CD4-positive, alpha-beta T cell treated with Interleukin-21 for 1 hour (primary cell): ENCODE measurements around the gene METTL17.
"Not testable (repeated sequence)": the region's sequence is repeated elsewhere in the genome, so short reads cannot be mapped to it uniquely, and the experiment has no call there.

Experiments used
- DNase-seq: peaks from one replicate; pipeline ENCODE4 v3.0.0-alpha.2; 2020

The METTL17 gene

DNA sequence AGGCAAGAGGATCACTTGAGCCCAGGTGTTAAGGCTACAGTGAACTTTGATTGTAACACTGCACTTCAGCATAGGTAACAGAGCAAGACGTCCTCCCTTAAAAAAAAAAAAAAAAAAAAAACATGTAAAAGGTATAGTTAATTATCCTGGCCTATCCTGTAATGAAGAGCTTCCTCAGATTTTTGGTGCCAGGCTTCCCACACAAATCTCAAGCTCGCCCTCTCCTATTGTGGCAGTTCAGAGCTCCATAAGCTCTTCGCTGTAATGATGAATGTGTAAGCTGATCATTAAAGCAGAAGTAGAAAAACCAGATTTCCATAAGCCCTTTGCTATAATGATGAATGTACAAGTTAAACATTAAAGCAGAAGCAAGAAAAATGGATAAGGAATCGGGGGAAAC is 7.3 kb downstream of the METTL17 start:
- DNase-seq = no peak

DNA sequence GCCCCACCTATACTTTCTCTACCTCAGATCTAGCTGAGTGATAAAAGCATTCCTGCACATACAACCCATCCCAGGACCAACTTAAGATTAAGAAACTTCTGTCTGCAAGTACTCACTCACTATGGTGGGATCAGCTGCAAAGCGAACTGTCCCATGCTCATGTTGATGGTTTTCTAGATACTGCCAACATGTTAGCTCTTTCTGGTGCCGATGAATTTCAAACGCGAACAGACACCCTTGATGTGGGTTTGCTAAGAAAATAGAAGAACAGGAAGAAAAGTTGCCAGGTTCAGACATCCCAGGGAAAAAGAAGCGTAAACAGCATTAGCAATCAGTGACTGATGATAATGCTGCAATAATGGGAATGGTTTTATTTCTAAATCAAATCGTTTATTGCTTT is 7.8 kb downstream of the METTL17 start:
- DNase-seq = no peak

DNA sequence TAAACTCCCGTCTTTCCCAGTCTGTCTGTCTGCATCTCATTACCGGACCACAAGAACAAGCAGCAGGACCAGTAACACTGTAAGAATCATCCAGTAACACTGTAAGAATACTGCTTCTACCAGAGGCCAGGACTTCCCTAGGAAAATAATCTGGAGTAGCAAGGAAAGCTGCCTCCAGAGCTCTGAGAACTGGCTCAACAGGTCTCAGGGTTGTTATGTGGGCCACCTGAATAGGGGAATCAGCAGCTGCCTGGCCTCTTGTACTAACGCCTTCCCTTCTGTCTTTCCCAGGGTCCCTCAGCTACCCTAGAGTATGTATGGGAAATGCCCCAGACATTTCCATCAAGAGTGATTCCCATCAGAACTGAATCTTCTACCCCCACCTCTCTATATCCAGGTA is 8.4 kb downstream of the METTL17 start:
- DNase-seq = no peak

DNA sequence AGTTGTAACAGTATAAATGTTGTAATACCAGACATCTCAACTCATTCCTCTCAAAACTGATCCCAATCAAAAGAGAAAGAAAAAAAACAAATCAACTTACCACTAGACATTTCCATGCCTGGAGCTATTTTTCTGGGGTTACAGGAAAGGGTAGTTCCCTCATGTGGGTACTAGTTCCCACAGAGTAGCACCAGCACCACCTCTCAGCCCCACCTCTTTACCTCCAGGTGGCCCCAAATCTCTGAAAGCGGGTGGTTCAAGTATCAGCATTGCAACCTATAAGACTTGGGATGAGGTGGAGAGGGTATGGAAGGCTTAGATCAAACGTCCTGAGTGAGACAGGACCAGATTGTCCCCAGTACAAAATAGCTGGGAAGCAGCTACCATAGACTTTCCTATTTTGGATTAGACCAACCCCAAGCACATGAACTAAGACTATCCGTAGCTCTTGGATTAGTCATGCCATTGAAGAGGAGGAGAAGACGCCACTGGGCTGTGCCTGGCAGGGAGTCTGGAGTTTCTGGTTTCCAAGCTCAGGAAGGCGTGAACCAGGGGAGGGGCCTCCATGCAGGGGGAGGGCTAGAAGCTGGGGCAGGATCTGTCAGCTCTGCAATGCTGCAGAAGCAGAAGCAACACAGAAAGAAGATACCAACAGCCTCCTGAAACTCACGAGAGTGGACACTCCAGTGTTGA is 9.0 kb downstream of the METTL17 start, which contains the start of gene SLC39A2:
Gene SLC39A2, plus strand, starts transcription at position 620 of the 693 bp plus-strand sequence. CDS start 154 bp downstream, outside the sequence.
- DNase-seq = no peak

DNA sequence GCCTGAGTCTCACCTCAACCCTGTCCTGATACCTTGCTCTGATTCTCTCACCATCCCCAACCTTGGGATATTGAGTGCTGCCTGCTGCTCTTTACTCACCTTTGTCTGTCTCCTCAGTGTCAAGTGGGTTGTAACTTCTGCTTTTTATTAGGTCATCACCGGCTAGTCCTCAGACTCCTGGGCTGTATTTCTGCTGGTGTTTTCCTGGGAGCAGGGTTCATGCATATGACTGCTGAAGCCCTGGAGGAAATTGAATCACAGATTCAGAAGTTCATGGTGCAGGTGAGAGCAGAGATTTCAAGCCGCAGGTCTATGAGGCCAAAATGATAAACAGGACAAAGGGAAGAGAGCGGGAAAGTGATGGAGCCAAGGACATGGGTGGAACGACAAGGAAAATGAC is 9.8 kb downstream of the METTL17 start:
- no peak for DNase-seq

DNA sequence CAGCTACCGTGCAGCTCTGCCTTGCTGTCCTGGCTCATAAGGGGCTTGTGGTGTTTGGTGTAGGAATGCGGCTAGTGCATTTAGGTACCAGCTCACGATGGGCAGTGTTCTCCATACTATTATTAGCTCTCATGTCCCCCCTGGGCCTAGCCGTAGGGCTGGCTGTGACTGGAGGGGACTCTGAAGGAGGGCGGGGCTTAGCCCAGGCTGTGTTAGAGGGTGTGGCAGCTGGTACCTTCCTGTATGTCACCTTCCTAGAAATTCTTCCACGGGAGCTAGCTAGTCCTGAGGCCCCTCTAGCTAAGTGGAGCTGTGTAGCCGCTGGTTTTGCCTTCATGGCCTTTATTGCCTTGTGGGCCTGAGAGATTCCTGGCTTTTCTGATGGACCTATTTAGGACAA is 11.4 kb downstream of the METTL17 start:
- no peak for DNase-seq

DNA sequence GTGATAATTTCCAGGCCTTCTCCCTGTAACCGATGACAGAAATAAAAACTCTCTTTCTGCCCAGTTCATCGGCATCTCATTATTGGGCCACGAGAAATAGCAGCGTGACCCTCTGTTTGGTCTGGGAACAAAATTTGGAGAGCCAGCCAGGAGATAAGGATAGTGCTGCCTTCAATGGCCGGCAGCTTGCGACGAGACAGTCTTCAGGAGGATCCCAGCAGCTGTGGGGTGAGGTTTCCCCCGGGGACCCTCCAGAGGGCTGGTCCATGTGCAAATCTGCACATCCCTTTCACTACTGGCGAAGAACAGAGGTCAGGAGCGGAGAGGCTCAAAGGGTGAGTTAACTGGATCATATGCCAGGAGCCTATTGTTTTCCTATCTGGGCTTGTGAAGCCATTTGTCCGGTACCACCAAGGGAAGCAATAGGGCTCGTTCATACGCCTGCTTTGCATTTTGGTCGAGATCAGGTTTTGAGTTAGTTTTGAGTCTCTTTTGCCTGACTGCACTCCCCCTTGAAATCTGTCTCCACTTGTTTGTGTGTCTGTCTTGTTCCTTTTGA is 14.1 kb downstream of the METTL17 start:
- no peak for DNase-seq

DNA sequence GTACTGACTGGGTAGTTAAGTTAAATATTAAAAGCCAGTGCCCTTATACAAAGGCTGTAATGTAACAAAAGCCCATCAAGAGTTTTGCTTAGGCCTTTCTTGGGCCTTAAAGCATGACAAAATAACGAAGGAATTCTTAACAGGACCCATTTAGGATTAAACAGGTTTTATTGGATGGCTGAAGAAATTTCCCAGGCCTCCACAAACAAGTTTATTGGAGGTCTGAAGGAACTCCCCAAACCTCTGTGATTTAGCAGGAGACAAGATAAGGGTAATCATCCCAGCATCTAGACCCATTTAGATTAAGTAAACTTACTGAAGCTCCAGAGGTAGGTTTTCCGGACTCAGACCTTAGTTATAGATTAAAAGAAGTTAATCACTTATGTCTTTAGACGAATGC is 19.9 kb downstream of the METTL17 start:
- DNase-seq = not testable (repeated sequence)

DNA sequence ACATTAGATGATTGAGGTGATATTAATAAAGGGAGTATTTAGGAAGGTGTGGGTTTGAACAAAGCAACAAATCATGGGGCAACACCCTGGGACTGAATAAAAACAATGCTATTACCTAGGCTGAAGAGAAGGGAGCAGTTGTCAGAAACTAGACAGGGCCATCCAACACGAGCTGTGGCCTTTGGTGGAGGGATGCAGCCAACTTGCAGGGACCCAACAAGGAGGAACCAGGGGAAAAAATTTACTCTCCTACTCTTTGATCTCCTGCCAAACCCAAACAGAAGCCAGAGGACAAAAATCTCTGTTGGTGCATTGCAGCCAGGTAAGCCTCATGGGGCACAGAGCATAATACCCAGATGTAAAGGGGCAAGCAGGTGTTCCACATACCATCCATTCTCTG is 21.4 kb downstream of the METTL17 start:
- DNase-seq = no peak

DNA sequence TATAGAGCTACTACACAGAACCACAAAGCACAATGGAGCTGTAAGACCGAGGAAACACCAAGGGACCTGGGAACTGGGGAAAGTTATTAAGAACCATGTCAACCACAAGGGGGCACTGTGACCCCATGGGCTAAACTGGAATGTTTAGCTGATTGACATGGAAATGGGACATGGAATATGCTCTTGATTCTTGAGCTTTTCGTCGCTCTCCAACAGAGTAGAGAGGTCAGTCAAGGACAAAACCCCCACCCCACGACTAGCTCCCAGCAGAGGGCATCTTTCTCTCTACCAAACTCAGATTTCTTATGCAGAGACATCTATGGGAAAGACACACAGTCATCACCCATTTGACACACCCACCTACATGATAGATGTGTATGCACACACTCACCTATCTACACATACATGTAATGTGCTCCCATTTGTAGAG is 25.0 kb downstream of the METTL17 start:
- peak; percentile 83 for DNase-seq

DNA sequence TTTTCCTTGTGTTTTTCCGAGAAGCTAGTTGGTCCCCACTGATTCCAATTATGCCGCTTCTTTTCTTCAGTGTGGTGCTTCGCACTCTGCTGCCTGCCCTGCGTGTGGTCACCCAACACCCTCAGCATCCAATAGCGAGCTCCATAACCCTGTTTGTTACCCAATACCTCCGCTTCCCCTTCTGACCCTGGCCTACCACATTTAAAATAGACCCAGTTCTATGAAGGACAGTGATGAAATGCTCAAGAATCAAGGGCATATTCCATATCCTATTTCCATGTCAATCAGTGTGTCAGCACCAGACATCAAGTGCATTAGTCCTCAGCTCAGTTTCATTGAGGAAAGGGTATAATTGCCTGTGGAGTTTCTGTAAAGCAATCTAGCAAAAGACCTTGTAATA is 25.5 kb downstream of the METTL17 start:
- DNase-seq = no peak

DNA sequence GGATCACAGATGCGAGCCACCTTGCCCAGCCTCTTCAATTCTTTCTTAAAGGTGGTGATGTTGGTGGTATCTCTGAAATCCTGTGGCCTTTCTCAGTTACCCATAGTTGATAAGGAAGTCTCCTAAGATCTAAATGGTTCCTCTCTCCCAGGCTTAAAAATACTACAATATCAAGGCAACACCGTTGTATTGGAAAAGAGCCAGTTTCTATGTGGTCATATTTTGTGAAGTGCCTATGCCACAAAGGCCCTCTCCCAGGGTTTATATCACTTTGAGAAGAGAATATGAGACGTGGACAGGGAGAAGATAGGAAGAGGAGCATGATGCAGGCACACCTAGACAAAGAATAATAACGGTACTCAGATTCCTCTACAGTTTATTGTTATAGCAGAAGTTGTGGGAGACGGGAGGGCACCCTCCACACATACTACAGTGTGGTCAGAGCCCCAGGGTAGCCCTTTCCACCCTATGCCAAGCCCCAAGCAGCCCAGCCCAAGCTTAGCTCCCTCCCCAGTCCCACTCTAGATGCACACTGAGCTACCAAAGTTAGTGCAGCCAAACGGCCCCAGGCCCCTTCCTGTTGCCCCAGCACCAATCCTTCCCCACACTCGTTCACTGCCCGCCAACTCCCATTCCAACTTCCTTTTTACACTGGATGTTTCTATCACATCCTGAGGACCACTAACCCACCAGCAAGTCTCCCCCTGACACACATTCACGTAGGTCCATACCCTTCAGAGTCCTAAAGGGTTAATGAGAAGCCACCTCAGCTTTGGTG is 26.8 kb downstream of the METTL17 start:
- no peak for DNase-seq

DNA sequence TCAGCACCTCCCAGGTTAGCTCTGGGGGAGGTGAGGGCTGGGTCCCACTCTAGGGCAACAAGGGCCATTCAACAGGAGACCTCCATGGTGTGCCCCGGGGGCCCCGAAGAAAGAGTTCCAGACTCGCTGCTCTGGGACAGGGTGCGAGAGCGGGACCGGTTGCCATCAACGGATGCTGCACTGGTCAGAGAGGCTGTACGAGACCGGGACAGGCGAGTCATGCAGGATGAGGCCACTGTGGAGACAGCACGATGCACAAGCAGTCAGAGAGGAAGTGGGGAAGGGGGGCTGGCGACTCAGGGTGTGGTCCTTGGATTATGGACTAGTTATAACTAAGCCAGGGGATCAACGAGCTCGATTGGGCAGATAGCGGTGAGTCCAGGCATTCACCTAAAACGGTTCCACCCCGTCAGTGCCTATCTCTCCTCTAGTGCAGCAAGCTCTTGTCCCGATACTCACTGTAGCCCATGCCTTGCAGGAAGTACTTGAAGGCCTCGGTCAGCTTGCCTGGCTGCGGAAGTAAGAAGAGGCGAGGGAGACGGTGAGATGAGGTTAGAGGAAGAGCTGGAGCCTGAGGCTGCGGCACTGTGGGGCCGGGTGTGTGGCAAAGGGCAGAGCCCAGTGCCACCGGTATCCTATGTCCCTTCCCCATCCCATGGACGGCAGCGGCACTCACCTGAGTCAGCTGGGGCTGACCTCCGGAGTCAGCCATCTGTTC is 27.9 kb downstream of the METTL17 start:
- no peak for DNase-seq

DNA sequence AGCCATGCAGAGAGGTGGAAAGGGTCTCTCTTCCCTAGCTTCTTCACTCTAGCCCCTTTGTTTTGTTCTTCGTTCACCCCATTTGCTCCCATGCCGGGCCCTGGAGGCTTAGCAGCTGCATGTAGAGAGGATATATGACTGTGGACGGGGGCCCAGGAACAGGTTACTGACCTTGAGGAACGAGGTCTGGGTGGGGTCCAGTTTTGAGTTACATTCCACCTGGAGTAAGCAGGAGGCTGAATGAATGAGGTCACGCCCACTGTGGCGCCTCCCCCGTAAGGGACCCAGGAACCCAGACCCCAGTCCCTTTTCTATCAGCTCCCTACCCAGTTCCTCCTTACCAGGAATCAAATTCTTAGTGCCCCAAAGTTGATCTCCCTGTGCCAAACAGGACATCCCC is 28.5 kb downstream of the METTL17 start:
- DNase-seq = no peak

DNA sequence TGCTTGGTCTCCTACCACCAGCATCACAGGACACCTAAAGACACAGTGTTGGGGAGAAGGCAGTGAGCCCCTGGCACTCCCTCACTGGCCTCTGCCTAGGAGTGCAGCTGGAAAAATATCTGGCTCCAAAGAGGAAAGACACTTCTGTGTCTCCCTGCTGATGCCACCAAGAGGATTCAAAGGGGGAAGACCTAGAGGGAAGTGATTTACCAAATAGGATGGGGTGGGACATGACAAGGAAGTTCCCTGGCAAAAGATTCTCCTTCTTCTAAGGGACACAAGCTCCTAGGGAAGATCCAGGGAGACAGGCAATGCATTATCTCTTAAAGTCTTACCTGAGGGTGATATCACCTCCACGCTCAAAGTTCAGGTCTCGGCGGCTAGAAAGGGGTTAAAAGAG is 29.0 kb downstream of the METTL17 start:
- DNase-seq = no peak

DNA sequence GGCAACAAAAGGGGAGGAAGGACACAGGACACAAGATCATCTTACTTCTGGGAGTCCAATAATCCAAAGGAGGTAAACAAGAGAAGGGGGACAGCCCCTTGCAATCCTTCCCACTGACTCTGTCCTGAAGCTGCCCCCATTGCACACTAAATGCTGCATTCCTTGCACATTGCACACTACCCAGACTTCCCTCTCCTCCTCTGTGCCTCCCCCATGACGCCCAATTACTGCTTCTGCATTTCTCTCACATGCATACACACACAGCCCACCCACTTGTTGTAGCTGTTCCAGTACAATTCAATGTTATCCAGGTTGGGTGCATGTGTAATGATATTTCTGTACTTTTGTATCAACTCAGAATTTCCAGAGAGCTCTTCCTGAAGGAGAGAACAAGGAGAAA is 29.6 kb downstream of the METTL17 start:
- no peak for DNase-seq

DNA sequence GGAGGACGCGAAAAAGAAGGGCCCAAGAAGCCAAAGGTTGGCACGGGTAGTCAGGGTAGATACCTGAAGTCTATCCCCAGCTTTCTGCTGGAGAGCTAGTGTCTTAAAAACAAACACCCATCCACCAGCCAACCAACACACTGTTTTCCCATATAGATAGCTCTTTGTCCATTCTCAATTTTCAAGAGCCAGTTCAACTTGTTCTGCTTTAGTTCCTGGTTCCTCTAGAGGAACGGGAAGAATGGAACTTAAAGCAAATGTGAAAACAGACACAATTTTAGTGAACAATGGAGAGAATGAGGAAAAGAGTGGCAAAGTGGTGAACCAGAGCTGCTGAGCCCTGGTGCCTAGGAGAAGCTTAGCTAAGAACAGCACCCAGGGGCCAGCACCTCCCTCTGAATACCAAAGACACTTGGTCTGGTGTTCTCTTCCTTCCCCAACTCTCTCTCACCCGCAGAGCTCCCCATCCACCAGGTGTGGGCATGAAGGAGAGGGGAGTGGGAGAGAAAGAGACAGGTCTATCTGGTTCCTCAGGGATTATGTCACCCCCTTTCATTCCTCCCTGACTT is 31.3 kb downstream of the METTL17 start:
- no peak for DNase-seq

DNA sequence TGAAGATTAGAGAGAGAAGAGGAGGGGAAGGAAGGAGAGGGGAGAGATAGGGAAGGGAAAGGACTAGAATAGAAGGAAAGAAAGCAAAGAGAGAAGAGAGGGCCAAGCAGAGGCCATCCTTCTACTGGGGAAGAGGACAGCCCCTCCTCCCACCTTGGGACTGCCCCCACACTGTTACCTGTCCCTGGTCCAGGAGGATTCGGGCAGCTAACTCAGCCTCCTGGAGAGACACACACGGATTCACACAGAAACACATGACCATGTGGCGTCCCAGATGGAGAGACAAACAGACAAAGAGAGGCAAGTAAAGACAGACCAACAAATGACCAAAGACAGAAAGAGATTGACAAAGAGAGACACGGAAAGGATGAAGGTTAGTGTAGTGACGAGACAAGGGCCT is 32.9 kb downstream of the METTL17 start:
- DNase-seq = no peak

DNA sequence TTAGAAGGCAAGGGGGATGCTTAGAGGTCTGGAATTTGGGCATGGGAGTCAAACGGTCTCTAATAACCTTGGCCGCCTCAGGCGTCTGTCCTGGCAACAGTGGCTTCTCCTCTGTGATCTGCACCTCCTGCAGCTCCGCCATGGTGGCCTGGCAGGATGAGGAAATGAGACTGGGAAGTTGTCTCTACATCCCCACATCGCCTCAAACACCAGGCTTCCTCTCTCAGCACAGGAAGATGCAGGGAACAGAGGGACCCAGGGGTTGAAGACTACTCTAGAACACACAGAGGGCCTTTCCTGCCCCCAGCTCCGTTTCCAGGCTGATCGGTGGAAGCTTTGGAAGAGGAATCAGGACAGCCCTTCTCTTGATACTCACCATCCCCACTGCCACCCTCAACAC is 33.4 kb downstream of the METTL17 start:
- DNase-seq = no peak

DNA sequence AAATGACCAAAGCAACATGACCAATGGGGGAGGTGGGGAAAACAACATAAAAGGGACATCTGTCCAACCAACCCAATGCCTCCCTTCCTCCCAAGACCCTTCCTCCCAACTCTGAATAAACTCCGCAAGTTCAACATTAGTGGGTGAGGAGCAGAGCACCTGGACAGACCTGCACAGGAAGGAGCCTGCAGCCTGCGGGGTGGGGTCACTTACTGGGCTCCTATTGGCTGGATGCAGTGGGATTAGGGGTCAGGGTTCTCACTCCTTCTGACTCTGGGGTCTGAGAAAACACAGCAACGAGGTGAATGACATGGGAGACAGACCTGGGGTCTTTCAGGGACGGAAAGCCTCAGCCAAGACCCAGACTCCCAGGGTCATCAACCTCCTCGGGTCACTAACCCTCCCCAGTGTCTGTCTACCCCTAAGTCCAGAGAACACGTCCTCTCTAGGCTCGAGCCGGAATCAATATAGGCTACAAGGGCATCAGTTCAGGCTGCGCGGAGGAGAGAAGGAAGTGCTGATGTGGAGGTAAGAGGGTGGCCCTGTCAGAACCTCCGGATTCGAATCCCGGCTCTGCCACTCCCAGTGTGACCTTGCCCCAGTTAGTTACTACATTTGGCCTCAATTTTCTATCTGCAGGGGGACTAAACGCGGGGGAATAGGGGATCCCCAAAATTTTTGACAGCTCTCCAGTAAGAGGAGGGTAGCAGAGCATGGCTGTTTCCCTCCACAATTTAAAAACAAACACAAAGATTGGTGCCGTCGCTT is 34.2 kb downstream of the METTL17 start:
- DNase-seq = peak; percentile 12

DNA sequence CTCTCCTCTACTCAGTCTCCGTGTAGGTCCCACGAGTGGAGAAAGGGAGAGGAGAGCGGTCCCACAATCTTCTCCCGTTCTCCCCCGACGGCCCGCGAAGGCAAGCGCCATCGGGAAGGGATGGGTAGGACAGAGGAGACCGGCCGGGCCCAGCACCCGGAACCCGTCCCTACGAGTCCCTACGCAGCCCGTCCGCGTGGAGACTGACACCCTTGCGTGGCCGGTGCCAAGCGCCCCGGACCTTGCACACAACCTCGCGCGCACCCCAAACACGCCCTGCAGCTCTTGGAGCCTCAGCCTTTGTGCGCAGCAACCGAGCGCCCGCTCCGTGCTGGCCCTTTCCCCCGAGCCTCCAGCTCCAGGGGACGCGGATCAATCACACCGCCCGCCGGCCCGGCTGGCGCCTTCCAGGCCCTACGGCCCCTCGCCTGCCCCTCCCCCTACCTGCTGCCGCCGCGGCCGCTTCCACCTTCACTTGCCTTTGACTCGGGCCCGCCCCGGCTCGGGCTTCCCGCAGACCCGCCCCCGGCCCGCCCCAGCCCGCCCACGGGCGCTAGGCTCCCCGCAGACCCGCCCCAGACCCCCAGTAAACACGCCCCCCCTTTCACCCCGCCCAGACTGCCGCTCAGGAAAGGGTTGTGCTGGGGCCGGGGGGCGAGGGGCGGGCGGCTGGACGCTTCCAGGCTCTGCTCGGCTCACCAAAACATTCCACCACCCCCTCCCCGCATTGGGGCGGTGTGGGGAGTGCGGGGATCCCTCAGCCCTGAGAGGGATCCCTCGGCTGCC is 35.0 kb downstream of the METTL17 start, which contains the start of gene NDRG2:
Gene NDRG2, minus strand, starts transcription at position 477 of the 786 bp plus-strand sequence. CDS start 1,746 bp downstream, outside the sequence.
- peak; percentile 84 for DNase-seq
